ENCODE results near the gene ATXN7L2. TPM values are rescaled to one million over a fixed set of nuclear protein-coding genes. Genes with fewer than 3 reads are reported as not detected.

Gene ATXN7L2
- total and polyA plus RNA-seq, 2 of the 8 experiments (the other 6 are each of a cell fraction or from before 2014, with no cell fraction given) = 8.1 to 9.3 TPM

DNA sequence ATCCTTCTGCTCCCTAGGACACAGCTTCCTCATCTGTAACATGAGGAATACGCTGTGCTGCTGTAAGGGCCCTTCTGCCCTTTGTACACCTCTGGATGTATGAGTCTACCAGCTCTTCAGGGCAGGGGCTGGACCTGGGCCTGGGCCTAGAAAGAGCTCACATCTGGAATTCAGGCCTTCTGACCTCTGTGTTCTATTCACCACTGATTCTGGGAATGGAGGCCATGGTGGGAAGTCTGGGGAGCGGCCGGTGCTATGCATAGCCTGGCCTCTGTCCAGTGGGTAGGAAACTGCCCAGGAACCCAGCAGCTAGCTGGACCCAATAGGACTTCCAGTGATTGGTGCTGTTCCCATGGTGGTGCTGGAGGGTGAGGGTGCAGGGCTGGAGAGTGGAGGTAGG lies 45.0 kb downstream of the ATXN7L2 start:
- Histone ChIP-seq H4K91ac (replicated peaks; ENCODE audit: insufficient read length, low read length) (no peak overlapping the region), H3K4me3 (ENCODE audit: extremely low read depth in 1 of 4, insufficient read depth in 2 of 4, low read depth in 3 of 4, low read length in 4 of 4) (no peak overlapping the region), H3K56ac (replicated peaks; ENCODE audit: insufficient read length, low read depth, low read length) (no peak overlapping the region), H3K27me3 (replicated peaks in 1 of 4; ENCODE audit: control insufficient read depth in 3 of 4, extremely low read depth in 1 of 4, insufficient read depth in 3 of 4, low read length in 3 of 4) (no peaks in the 10 kb centered on the region), H4K5ac (ENCODE audit: insufficient read length, low read depth, low read length) (no peak overlapping the region), H2BK5ac (ENCODE audit: low read depth, low read length) (no peak overlapping the region), H3K4ac (replicated peaks; ENCODE audit: insufficient read length, low read depth, low read length) (no peak overlapping the region), H3K79me2 (ENCODE audit: control insufficient read depth in 1 of 2, insufficient read depth in 2 of 2, low read length in 2 of 2) (no peaks in the 10 kb centered on the region), H3K18ac (ENCODE audit: extremely low read depth, low read length) (no peak overlapping the region), H3K36me3 (ENCODE audit: control insufficient read depth in 2 of 4, insufficient read depth in 4 of 4, low read length in 3 of 4) (no peaks in the 10 kb centered on the region), H3K23me2 (ENCODE audit: low read depth, low read length) (no peaks in the 10 kb centered on the region; the same call in 1 of the 2 replicates), H2AFZ (ENCODE audit: low read length) (no peak overlapping the region), H4K20me1 (replicated peaks in 1 of 2; ENCODE audit: control insufficient read depth in 1 of 2, insufficient read depth in 2 of 2, low read length in 2 of 2) (no peaks in the 10 kb centered on the region), H3K9me3 (ENCODE audit: insufficient read depth in 2 of 2, low read depth in 1 of 2, low read length in 1 of 2) (no peaks in the 10 kb centered on the region), H2BK15ac (ENCODE audit: low read length) (no peak overlapping the region), H3K79me1 (ENCODE audit: low read depth, low read length) (no peaks in the 10 kb centered on the region), H3K9ac (replicated peaks in 1 of 4; ENCODE audit: extremely low read depth in 1 of 4, low read depth in 3 of 4, low read length in 3 of 4) (no peak overlapping the region), H2BK12ac (ENCODE audit: low read depth, low read length) (no peak overlapping the region), H4K8ac (ENCODE audit: extremely low read depth, insufficient read depth, low read length) (no peak overlapping the region), H2BK120ac (replicated peaks; ENCODE audit: low read depth, low read length) (no peak overlapping the region), H2BK20ac (ENCODE audit: low read length) (no peak overlapping the region), H3K23ac (ENCODE audit: insufficient read length) (no peak overlapping the region), H2AK5ac (ENCODE audit: low read depth, low read length) (no peak overlapping the region), H3K4me1 (replicated peaks in 1 of 4; ENCODE audit: control insufficient read depth in 3 of 4, insufficient read depth in 4 of 4, low read length in 3 of 4) (peaks cover 0 to 3% (median 1%) of the 10 kb centered on the region in 4 experiments; a peak in 4 of 7 replicates), H3K27ac (ENCODE audit: low read depth, low read length) (no peak overlapping the region), H3K4me2 (ENCODE audit: insufficient read depth in 1 of 2, low read depth in 2 of 2, low read length in 2 of 2) (no peak overlapping the region), H3K14ac (ENCODE audit: insufficient read length) (no peak overlapping the region)
- ChIA-PET POLR2A (ENCODE audit: partially characterized antibody) (interaction anchor here (1.1 to 1.6 kb wide), 2 partner anchors 19 to 30 kb away, joined by 3 to 7 read pairs; partner anchors contain the start of gene AMIGO1), CTCF (ENCODE audit: partially characterized antibody) (interaction anchor here (0.6 to 26.3 kb wide), 10 partner anchors 11 to 292 kb away, joined by 3 to 1755 read pairs (median 3); partner anchors contain the start of genes AMIGO1, ATXN7L2, CYB561D1 and GPR61)
- no peak for FAIRE-seq
- no peak for DNase-seq (ENCODE audit: low read depth in 1 of 2, low spot score in 2 of 2)
- 98% methylated on average over 3 of the region's 3 CpGs; no CpG with 5 or more reads in 1 of the 2 experiments for WGBS, 2 experiments (ENCODE audit: extremely low coverage in 1 of 2, insufficient coverage in 1 of 2, insufficient read length in 1 of 2, insufficient replicate concordance in 2 of 2, low coverage in 1 of 2, low lambda C conversion rate in 2 of 2, missing lambda C conversion rate in 1 of 2)
- TF ChIP-seq SUZ12 (IDR thresholded peaks at IDR 0.05; ENCODE audit: low read length) (no peak), EZH2 (IDR thresholded peaks at IDR 0.05; ENCODE audit: low read depth, low read length, severe bottlenecking) (no peak), CTBP2 (IDR thresholded peaks at IDR 0.05; ENCODE audit: borderline replicate concordance, insufficient read depth, insufficient read length, low read length) (no peak), TAF1 (IDR thresholded peaks at IDR 0.05; ENCODE audit: low read depth, low read length) (no peak), NRF1 (IDR thresholded peaks at IDR 0.05; ENCODE audit: low read depth, low read length) (no peak), POLR2AphosphoS5 (IDR thresholded peaks at IDR 0.05; ENCODE audit: low read depth, low read length) (no peak), MAX (IDR thresholded peaks at IDR 0.05) (no peak)
